CD4-positive, alpha-beta T cell treated with Interleukin-4 for 1 hour (primary cell): ENCODE results near the gene POLN.
"Not testable (repeated sequence)": the region's sequence is repeated elsewhere in the genome, so short reads cannot be mapped to it uniquely, and the experiment has no call there.

ENCODE experiments used
- DNase-seq, 2 donors: peaks; one replicate each; pipeline ENCODE4 v3.0.0-alpha.2; 2020 to 2022

The POLN gene

DNA sequence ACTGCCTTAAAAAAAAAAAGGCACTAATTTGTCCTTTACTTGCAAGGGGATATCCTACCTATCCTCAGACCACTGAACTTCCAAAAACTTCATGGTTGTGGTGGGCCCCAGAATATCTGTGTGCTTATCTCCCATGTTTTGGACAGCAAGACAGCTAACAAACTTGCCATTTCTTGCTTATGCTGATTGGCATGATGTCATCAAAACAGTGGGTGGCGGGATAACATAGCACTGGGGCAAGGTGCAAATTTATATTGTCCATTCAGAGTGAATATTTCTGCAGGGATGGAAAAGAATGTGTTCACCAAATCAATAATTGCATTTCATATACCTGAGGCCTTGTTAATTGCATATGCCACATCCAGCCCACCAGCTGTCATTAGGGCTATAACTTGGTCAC is 23.5 kb downstream of the POLN start:
- no peak for DNase-seq

DNA sequence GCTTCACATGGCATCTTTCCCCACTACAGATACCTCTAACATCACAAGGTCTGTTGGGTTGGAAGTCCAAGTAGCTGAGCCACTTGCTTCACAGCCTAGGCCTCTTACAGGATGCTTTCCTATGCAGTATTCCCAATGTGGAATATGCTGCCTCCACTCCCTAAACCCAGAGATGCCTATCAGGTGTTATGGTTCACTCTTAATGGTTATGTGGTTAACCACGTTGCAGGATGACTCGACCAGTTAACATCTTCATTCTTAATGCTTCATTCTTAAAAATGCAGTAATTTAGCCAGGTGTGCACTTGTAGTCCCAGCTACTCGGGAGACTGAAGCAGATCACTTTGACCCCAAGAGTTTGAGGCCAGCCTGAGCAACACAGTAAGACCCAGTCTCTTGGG is 24.2 kb downstream of the POLN start:
- no peak for DNase-seq

DNA sequence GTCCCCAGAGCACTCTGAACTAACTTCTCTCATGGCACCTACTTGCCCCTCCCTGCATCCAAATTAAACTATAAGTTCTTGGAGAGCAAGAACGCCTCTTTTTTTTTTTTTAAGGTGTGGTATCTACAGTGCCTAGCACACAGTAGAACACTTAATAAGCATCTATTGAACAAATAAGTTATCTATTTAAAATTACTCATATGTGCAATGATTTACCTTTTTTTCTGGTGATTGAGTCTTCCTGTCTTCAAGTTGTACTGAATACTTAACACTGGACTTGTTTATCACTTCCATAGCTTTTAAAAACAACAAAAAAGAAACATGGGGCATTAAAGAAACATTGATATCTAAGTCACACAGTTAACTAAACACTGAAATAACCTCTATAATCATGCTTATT is 29.1 kb downstream of the POLN start:
- DNase-seq, result no peak

DNA sequence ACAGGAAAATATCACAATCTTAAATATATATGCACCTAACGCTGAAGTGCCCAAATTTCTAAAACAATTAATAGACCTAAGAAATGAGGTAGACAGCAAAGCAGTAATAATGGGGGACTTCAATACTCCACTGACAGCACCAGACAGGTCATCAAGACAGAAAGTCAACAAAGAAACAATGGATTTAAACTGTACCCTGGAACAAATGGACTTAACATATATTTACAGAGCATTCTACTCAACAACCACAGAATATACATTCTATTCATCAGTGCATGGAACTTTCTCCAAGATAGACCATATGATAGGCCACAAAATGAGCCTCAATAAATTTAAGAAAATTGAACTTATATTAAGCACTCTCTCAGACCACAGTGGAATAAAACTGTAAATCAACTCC is 39.1 kb downstream of the POLN start:
- DNase-seq, result not testable (repeated sequence)

- DNase-seq, result no peak
These were observed 47.4 kb downstream of the POLN start for GRCh38 chr4:2194496-2194895.

GRCh38 chr4:2193326-2193725 is 48.6 kb downstream of the POLN start:
- no peak for DNase-seq

DNA sequence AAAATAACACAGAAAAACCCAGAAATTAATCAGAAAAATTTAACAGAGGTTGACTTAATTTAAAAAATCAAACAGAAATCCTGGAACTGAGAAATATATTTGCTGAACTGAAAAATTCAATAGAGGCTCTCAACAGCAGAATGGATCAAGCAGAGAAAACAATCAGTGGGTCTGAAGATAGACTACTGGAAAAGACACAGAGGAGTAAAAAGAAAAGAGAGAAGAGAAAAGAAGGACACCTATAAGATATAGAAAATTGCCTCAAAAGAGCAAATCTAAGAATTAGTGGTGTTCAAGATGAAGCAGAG is 55.1 kb downstream of the POLN start:
- no peak for DNase-seq

- DNase-seq, result no peak
These were observed 55.6 kb downstream of the POLN start for GRCh38 chr4:2186133-2186864.

DNA sequence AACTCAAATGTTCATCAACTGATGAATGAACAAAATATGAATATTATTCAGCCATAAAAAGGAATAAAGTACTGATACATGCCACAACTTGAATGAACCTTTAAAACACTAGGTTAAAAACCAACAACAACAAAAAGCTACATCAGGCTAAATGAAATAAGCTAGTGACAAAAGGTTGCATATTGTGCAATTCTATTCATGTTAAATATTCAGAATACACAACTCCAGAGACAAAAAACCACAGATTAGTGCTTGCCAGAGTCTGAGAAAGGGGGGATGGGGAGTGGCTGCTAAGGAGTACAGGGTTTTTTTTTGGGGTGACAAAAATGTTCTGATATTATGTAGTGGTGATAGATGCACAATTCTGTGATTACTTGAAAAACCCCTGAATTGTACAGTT is 58.5 kb downstream of the POLN start:
- DNase-seq, result no peak

GRCh38 chr4:2182994-2183393 is 58.9 kb downstream of the POLN start:
- DNase-seq, result no peak

- no peak for DNase-seq
These were observed 61.5 kb downstream of the POLN start for GRCh38 chr4:2180410-2180809.

GRCh38 chr4:2179717-2180116 is 62.2 kb downstream of the POLN start:
- no peak for DNase-seq

DNA sequence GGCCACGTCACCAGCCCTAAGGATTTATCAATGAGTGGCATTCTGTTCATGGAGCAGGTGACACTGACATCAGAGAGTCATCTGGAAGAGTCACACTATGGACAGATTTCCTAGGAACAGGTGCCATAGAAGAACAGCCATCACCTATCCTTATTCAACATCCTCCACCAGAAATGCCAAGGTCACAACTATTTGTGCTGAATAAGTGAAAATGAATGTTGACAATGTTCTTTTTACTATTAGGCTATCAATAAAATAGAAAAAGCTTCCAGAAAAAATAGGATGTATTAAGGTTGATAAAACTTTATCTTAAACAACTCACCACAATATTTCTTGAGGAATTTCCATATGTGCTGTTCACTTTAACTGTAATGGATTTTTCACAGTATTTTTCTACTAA is 62.9 kb downstream of the POLN start:
- no peak for DNase-seq

DNA sequence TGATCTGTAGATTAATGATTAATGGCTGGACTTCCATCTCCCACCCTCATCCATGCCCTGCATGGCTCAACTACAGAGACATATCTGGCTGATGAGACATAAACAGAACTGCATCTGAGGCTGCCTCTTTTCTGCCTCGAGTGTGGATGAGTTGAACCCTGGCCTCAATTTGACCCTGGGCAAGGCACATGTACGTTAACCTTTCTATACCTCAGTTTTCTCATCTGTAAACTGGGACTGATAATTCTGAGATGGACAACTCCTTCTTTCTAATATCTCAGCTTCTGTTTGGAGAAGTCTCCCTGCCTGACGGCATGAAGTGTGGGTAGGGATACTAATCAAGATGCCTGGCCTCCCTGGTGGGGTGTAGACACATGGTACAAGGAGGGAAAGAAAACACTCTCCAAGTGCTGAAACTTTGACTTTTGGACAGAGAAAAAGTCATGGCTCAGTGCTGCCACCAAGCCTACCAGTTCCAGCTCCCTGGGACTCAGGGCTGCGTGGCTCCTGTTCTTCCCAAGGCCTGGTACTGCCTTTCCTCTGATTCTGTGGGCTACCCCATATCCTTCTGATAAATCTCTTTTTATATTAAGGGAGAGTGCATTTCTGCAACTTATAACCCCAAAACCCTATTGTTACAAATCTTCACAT is 64.4 kb downstream of the POLN start:
- no peak for DNase-seq

GRCh38 chr4:2175990-2176698 is 65.8 kb downstream of the POLN start:
- DNase-seq, result no peak

- no peak for DNase-seq
These were observed 67.9 kb downstream of the POLN start for GRCh38 chr4:2174061-2174460.

GRCh38 chr4:2172627-2173231 is 69.2 kb downstream of the POLN start:
- no peak for DNase-seq

- no peak for DNase-seq
These were observed 69.8 kb downstream of the POLN start for GRCh38 chr4:2172161-2172560.

GRCh38 chr4:2168469-2169319 is 73.2 kb downstream of the POLN start:
- no peak for DNase-seq

GRCh38 chr4:2166253-2166652 is 75.7 kb downstream of the POLN start:
- no peak for DNase-seq

DNA sequence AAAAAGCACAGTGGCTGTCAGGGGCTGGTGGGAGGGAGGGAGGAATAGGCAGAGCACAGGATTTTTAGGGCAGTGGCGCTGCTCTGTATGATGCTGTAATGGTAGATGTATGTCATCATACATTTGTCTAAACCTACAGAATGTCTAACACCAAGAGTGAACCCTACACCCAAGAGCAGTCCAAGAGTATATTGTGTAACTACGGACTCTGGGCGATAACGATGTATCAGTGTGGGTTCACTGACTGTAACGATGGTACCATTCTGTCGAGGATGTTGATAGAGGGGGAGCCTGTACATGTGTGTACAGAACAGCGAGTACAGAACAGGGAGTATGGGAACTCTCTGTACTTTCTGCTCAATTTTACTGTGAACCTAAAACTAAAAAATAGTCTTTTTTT is 76.5 kb downstream of the POLN start:
- no peak for DNase-seq

- DNase-seq, result no peak
These were observed 78.6 kb downstream of the POLN start for GRCh38 chr4:2163311-2163821.
